Fibroblast of mammary gland (primary cell): ENCODE measurements around the gene ADAM17.
"Not testable (repeated sequence)": the region's sequence is repeated elsewhere in the genome, so short reads cannot be mapped to it uniquely, and the experiment has no call there.

ENCODE experiments used
- DNase-seq: peaks from one replicate; pipeline ENCODE4 v3.0.0-alpha.2; 2010; ENCODE audit warnings: low read depth
- H3K4me3 ChIP-seq: 2 replicates; pipeline ENCODE4 v1.5.1; 2011; ENCODE audit warnings: low read depth, mild to moderate bottlenecking, low read length, moderate library complexity; ENCODE audit not compliant: control insufficient read depth
- CTCF ChIP-seq: conservative IDR thresholded peaks from 2 replicates; pipeline ENCODE4 v1.5.1; 2011; ENCODE audit warnings: low read depth, low read length, inconsistent platforms; ENCODE audit not compliant: control insufficient read depth, insufficient read depth

ADAM17 gene

GRCh38 chr2:9524291-9524690 lies 31.3 kb downstream of the ADAM17 start:
- TF ChIP-seq CTCF: no peak
- H3K4me3 ChIP-seq: no peak overlapping the region
- DNase-seq: no peak

- peak; percentile 56 for DNase-seq
- H3K4me3 ChIP-seq: no peak overlapping the region
- no peak for TF ChIP-seq CTCF
Observed at GRCh38 chr2:9519250-9519649, 36.4 kb downstream of the ADAM17 start.

GRCh38 chr2:9518780-9519179 lies 36.9 kb downstream of the ADAM17 start:
- no peak for TF ChIP-seq CTCF
- no peak for DNase-seq
- no peak overlapping the region for H3K4me3 ChIP-seq

GRCh38 chr2:9518163-9518562 lies 37.5 kb downstream of the ADAM17 start:
- no peak for DNase-seq
- TF ChIP-seq CTCF: no peak
- H3K4me3 ChIP-seq: no peak overlapping the region

- no peak for DNase-seq
- no peak for TF ChIP-seq CTCF
- no peak overlapping the region for H3K4me3 ChIP-seq
Observed at GRCh38 chr2:9517118-9517782, 38.4 kb downstream of the ADAM17 start.

- H3K4me3 ChIP-seq: not testable (repeated sequence)
Observed at GRCh38 chr2:9513946-9514345, 41.7 kb downstream of the ADAM17 start.

GRCh38 chr2:9508931-9509330 lies 46.7 kb downstream of the ADAM17 start:
- no peak for TF ChIP-seq CTCF
- no peak overlapping the region for H3K4me3 ChIP-seq
- no peak for DNase-seq

More at GRCh38 chr2:9513946-9514345, 41.7 kb downstream of the ADAM17 start:
- not testable (repeated sequence) for DNase-seq
